Measurements from ENCODE around the gene SEBOX.
"Not testable (repeated sequence)": the region's sequence is repeated elsewhere in the genome, so short reads cannot be mapped to it uniquely, and the experiment has no call there.

The SEBOX gene

DNA sequence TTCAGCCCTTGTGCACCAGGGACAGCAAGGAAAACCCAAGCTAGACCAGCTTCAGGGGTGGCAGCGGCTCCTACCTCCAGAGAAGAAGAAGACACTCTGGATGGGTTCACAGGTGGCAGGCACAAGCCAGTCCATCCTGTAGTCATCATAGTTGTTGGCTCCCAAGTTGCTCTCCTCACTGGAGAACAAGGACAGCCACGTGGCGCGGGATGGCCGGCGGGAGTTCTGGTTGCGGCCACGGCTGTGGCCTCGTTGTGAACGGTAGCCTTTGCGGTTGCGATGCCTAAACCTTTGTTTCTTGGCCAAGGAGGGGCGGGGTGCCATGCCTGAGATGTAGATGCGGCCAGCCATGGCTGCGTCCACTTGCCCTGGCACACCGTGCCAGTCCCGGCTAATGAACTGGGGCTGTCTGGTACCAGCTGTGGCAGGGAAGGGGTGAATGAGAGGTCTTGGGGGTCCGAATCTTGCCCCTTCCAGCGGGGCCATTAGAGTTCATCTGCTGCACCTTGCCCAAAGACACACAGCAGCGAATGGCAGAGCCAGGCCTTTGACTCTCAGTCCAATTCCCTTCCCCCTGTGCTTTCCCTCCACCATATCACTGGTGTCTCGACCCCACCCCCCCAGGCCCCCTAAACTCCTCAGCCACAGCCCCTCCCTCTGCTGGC lies 2.8 kb upstream of the SEBOX start:
- DNase-seq: no peak

DNA sequence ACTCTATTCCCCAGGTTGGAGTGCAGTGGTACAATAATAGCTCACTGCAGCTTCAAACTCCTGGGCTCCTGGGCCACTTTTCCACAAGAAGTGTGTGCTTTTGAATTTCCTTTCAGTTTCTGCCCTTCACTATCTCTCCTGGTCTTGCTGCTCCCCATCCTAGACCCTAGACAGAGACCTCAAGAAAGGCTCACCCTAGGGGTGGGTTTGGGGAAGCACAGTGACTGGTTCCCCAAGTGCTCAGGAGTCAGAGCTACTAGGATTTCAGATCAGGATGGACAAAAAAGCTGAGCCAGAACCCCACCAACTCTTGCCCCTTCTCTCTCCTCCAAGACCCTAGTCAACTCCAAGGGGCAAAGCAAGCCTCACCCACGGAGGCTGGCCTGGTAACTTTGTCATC lies 1.6 kb upstream of the SEBOX start:
- DNase-seq: no peak

DNA sequence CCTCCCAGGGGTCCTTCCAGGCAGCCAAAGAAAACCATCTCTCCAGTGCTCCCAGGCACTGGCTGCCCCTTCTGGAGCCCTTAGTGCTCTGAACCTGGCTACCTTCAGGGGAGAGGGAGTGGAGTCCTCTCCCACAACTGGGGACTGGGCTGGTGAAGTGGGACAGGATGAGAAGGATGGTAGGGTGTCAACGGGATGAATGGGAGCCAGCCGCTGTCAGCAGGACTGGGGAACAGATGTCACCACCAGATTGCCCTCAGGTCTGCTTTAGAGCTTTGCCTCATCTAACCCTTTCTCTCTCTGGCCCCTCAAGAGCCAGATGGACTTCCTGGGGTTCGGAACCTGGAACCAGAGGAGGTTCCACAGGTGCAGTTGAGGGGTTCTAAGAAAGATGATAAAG lies 488 bp upstream of the SEBOX start:
- DNase-seq: no peak

DNA sequence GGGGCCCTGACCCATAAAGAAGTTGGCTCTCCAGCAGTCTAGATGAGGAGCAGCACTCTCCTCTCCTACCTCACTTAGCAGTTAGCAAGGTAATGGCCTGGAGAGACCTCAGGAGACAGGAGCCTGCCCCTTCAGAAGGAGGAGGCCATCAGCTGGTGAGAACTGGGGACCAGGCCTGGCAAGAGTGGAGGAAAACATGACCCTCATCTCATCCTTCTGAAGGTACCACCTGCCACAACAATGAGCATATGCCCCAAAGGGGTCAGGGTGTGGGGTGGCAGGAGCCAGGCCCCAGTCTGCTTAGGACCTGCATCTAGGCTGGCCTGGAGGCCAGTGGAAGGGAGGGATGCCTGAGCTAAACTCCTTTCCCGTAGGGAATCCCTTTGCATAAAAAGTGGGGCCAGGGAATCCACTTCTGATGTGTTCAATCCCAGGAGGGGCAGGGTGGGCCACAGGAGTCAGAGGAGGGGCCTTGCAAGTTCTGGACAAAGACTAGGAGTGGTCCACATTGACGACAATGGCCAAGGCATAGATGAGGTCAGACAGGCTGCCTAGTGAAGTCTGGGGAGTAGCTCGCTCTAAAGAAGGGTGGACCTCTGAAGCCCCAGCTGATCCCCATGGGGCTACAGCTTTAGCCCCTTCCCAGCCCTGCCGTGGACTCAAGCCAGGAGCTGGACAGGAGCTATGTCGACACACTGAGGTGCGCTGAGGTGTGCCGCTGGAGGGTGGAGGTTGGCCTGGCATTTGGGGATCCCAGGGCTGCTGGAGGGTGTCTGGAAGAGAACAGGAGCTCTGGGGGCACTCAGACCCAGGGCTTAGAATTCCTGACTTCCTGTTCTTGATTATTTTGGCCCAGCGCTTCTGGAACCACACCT lies 986 bp downstream of the SEBOX start:
- DNase-seq: no peak

DNA sequence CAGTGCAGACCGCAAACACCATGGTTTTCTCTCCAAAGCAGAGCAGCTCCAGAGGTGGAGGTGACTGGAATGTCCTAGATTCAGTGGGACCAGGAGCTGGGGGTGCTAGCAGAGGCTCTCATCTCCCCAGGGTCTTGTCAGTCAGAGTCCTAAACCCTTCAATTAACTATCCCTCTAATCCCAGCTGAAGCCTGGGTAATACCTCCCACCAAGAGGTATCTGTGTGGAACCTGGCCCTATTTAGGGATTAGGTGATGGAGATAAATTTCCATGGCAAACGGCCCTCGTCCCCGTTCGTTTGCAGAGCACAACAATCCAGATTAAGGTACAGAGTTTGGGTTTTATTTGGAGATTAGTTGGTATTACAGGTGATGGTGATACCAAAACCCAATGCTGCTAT lies 1.8 kb downstream of the SEBOX start:
- no peak for DNase-seq

DNA sequence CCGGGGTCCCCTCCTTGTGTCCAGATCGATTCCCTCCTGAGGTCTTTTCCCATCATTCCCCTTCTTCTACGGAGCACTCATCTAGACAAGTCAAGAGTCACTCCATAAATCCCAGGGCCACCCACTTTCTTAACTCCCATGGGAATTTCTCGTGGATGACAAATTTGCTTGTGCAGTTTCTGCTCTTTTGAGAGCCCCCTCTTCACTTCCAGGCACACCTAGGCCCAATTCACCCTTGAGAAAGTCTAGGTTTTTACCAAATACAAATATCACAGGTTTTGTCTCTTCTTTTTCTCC lies 7.2 kb downstream of the SEBOX start:
- no peak for DNase-seq

DNA sequence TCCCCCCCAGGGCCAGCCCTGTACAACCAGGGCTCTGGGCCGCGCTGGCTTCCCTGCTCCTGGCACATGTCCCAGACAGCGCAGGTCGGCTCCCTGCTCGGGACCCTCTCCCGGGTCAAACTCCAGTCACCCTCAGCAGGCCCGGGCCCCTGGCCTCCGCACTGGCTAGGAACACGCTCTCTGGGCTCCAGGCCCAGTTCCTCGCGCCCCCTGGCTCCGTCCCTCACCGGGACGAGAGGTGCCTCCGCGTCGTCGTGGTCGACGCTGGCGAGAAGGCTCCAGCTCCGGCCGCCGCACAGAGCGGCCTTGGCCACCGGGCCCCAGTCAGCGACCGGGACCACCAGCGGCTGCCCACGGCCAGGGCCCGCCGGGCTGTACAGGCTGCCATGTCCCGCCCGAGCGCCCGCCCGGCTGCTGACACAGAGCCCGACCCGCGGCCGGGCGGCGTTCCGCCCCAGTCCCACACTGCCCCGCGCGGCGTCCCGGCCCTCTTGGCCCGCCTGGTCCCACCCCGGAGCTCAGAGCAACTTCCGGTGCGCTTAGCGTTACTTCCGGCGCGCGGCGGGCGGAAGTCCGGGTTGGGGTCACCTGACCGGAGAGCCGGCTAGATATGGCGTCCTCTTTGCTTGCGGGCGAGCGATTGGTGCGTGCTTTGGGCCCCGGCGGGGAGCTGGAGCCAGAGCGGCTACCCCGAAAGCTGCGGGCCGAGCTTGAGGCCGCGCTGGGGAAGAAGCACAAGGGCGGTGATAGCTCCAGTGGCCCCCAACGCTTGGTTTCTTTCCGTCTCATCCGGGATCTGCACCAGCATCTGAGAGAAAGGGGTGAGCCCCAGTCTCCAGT lies 7.7 kb downstream of the SEBOX start, which contains the start of gene POLDIP2:
POLDIP2 (minus strand) TSS at position 467 of the 840 bp plus-strand sequence; CDS start at position 388, 79 bp downstream.
- peak; percentile 80 for DNase-seq

DNA sequence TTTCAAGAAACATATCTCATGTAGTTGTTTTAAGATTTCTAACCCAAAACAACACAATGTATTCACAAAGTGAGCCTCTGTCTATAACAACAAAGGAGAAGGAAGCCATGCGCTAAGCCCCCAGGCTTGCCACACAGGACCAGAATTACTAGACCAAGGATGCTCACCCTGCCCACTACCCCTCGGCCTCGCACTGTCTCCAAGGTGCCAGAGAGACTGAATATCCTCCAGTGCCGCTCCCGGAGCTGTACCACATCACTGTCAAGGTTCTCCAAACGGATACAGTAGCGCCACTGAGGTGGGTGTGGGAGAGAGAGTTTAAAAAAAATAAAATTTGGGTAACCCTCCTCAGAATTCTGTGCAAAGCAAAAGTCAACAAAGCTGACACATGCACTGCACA lies 14.7 kb downstream of the SEBOX start:
- DNase-seq: no peak

DNA sequence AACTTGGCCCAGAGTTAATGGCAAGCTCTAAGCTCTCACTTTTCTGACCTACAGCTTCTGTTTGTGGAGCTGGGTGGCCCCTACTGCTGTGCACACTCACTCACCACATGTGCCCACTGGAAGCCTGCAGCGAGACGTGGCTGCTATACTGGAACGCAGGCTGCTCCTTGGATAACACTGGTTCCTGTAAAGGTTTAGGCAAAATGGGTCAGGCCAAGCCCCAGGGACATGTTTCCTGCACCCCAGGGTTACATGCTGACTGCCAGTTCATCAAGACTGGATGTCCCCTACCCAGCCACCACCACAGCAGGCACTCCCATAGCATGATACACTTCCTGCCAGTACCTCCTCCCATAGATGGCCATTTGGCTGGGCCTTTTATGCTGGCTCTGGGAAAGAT lies 16.0 kb downstream of the SEBOX start:
- DNase-seq: no peak

DNA sequence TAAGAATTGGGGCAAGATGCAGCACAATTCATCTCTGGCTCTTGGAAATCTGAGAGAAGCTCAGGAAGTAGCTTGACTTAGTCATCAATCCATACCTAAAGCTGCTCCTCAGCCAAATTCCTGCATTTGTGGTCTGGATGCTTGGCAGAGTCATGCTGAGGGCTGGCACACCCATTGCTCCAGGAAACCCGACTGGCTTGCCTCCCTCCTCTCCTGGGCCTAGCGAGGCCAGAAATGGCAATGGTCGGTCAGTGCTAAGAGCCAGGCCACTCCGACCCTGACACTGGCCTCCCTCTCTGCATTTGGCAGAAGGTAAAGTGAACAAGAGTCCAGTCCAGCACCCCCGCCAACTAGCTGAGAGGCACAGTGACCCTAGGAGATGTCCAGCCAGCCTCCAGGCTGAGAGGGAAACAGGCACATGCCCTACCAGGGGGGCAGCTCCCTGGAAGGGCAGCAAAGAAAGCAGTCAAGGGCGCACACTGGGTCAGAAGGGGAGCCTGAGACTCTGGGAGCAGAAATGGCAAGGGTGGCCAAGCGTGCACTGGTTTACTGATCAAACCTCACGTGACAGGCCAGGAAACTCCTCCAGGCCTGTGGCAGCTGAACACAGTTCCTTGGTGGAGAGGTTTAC lies 17.6 kb downstream of the SEBOX start:
- no peak for DNase-seq

DNA sequence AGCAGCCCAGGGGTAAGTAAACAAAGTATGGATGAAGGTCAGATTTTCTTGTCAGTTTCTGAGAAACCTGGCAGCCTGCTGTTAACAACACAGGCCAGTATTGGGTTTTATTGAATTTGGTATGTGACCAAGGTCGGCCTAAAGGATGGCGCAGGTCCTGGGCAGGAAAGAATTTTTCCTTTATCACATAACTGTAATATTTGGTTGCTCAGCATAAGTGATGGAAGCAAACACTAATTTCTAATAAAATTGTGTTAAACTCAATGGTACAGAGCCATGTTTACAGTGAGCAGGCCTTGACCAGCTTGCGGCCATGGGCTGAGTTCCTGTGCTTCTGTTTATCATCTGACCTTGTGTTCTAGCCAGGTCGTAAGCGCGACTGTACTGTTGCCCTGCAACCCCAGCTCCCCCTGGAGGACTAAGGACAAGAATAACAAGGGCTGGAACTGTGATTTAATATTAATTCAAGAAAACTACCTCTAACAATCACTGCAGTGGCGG lies 18.2 kb downstream of the SEBOX start:
- DNase-seq: no peak

DNA sequence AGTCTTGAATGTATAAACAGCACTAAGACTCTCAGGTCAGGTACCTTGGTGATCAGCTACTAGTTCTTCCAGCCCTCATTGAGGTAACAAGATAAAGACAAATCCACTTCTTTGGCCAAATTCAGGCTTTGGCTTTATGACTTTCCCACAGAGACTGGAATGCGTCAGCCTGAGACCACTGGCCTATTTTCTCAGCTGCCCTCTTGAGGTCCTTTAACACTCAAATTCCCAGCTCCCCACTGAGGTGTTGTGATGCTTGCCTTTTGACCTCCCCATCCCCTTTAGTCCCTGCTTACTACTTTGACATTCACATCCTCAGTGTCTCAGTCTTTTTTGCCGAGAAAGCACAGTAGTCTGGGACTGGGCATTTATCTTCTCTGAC lies 18.8 kb downstream of the SEBOX start:
- no peak for DNase-seq

DNA sequence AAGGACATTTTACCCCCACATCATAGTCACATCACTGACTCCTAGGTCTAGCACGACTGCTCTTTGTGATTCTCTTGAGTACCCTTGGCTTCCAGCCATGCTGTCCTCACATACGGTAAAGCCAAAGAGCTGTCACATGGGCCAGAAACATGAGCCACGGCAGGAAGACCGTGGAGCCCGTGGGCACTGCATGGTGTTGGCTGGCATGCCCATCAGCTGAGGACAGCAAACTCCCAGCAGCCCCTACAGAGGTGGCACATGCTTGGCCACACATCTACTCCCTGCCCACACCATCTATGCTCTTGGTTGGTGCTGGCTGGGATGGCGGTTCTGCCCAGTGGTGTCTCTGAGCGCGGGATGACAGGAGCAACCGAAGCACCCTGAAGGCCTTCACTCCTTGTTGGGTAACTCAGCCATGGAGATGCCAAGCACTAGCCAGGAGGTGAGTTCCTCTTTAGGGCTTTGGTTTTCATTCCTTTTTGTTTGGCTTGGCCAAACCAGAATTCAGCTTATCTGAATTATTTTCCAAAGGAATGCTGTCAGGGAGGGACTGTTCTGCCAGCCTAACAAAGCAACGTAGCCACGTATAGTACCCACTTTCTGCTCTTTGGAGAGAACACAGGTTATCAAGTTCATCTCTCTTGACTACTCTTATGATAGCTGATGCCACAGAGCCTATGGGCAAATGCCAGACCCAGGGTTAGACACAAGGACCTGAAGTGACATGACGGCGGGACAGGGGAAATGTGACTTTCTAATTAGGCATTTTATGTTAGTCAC lies 19.4 kb downstream of the SEBOX start:
- DNase-seq: no peak

DNA sequence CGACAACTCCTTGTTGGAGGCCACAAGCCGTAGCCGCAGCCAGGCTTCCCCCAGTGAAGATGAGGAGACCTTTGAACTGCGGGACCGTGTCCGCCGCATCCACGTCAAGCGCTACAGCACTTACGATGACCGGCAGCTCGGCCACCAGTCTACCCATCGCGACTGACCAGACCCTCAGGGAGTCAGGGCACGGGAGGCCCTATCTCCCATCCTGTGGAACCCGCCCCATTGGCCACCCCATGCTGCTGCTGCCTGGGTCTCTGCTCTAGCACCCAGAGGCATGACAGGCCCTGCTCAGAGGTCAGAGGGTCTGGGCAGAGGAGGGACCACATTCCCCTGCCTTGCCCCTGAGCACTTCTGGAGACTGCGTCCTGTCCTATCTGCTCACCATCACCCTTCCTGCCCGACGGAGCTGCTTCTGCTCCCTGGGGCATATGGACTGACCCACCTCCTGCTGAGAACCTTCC lies 20.5 kb downstream of the SEBOX start:
- DNase-seq: no peak

DNA sequence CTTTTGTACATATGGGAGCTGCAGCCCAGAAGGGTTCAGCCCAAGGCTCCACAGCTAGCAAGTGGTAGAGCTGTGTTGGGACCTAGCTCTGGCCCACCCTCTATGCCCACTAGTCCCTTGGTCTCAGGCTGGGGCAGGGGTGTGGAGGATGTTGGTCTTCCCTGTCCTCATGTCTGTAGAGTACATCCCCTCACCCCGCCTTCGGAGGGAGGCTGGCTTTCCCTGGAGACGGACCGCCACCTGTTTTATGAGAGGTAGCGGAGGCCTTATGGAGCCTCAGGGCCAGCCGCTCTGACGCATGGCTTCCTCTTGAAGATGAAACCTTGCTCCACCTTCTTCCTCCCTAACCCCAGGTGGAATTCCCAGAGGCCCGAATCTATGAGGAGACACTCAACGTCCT lies 21.0 kb downstream of the SEBOX start:
- DNase-seq: no peak

DNA sequence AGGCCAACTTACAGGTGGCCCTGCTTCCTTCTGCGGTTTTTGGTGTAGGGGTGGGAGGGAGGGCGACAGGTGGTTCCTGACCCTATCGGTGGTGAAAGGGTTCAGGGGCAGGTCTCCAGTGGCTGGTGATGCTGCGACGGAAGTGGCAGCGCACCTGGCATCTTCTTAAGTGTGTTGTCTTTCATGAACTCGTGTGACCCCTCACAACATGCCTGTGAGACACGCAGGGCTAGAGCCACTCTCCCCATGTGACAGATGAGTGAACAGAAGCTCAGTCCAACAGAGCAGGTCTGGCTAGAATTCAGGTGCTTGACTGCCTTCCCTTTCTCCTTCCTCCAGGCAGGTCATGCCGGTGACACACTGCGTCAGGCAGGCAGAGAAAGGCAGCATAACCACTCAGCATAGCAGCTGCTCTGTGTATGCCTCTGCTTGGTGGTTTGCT lies 21.5 kb downstream of the SEBOX start:
- DNase-seq: no peak

DNA sequence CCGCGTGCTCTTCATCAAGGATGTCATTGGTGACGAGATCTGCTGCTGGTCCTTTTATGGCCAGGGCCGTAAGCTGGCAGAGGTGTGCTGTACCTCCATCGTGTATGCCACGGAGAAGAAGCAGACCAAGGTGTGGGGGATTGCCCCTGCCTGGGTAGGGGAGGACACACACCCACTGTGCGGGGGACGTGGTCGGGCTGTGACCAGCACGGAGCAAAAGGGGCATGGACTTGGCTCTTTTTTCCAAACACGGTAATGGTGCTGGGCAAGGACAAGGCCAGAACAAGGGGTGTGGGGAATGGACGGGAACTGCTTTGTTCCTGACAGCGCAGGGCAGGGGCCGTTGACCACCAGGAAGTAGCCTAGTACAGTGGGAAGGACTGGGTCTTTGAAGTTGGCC lies 22.7 kb downstream of the SEBOX start:
- DNase-seq: no peak

DNA sequence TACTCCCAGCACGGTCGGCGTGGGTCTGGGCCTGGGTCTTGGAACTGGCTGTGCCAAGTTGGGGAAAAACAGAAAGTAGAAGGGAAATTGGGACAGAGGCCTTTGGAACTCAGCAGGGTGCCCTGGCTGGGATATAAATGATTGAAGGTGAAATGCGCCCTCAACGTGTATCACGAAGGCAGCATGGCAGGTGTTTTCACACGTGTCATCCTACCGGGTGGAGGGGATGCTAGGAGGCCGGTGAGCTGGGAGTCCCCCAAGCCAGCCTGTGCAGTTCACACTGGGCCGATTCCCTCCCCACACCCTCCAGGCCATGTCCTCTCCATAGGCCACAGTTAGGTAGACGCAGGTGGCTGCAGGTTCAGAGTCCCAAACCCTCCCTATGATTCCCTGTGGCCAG lies 23.5 kb downstream of the SEBOX start:
- no peak for DNase-seq

DNA sequence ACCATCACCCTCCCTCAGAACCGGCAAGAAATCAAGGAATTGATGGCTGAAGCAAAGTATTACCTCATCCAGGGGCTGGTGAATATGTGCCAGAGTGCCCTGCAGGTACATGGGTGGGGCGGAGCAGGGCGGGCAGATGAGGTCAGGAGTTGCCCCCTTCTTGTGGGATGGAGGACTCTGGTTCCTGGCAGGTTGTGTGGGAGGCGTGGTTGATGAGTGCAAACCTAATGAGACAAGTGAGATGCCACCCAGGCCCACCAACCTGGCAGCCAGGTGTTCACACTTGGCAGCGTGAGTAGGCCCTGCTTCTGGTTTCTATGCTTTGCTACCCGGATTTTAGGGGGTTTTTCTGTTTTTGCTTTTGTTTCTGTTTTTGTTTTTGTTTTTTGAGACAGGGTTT lies 24.6 kb downstream of the SEBOX start:
- no peak for DNase-seq

DNA sequence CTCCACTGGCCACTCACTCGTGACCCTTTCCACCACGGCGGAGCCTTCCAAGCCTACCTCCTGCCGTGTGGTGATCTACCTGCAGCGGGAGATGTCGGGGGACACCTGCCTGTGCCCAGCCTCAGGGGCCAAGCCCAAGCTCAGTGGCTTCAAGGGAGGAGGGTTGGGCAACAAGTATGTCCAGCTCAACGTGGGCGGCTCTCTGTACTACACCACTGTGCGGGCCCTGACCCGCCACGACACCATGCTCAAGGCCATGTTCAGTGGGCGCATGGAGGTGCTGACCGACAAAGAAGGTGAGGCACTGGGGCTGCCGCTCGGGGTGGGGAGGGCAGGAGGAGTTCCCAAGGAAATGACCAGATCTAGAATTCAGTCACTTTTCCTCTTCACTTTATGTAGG lies 25.6 kb downstream of the SEBOX start:
- DNase-seq: no peak

DNA sequence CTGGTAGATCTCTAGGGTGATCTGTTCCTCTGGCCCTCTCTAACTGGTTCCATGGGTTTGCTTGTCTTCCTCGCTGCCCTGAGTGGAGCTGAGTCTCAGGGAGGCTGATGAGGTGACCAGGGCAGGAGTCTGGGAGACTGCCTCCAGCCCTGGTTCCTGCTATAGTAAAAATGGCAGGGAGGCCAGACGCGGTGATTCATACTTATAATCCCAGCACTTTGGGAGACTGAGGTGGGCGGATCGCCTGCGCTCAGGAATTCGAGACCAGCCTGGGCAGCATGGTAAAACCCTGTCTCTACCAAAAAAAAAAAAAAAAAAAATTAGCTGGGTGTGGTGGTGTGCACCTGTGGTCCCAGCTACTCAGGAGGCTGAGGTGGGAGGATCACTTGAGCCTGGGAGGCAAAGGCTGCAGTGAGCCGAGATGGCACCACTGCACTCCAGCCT lies 26.2 kb downstream of the SEBOX start:
- DNase-seq: not testable (repeated sequence)
